GM21786 (cell line): ENCODE data around the gene NEIL3.

Experiments used
- ATAC-seq: cut with Tn5 transposase; IDR thresholded peaks from one replicate; pipeline ENCODE4 v1.9.1; 2021; ENCODE audit not compliant: unreplicated experiment

Gene NEIL3

DNA sequence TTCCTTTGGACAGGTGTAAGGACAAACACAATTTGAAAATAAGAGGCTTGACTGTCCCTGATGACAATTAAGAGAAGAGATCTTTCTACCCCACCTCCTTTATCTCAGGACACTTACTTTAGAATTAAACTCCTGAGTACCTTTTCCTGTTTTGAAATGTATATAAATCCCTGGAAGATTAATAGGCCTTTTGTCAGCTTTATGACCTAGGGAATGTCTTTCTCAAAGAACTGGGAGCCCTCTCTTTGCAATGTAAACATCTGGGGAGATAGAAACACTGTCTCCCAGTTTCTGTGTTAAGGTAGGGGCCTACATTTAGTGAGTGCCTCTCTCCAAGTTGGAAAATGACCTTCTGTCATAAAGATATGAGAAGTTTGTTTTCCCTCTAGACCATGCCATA is 100.9 kb downstream of the NEIL3 start:
- ATAC-seq: no peak

DNA sequence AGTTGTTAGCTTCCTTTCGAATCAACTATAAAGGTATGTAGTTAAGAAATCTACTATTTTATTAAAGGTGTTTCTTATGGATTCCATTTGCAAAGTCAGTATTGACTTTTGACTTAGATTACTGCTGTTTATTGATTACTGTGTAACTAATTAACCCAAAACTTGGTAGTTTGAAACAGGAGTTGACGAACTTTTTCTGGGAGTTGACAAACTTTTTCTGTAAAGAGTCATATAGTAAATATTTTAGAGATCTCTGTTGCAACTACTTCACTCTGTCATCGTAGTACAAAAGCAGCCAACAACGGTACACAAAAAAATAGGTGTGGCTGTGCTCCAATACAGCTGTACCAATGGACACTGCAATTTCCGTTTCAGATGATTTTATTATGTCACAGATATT is 102.3 kb downstream of the NEIL3 start:
- no peak for ATAC-seq
